SH-SY5Y (cell line): Measurements from ENCODE around the gene SHROOM2.

Experiments used
- GATA2 ChIP-seq: IDR thresholded peaks from 2 replicates; pipeline ENCODE4 v1.6.1; 2011; ENCODE audit warnings: mild to moderate bottlenecking, low read depth, low read length
- GATA3 ChIP-seq: IDR thresholded peaks from 2 replicates; pipeline ENCODE4 v1.6.1; 2011; ENCODE audit warnings: low read depth, mild to moderate bottlenecking, low read length, moderate library complexity

GRCh38 chrX:9759337-9759736 is 26.9 kb upstream of the SHROOM2 start:
- TF ChIP-seq GATA2 (no peak), GATA3 (no peak)
